Measurements from ENCODE around the gene GUCY1A2.

Gene GUCY1A2

DNA sequence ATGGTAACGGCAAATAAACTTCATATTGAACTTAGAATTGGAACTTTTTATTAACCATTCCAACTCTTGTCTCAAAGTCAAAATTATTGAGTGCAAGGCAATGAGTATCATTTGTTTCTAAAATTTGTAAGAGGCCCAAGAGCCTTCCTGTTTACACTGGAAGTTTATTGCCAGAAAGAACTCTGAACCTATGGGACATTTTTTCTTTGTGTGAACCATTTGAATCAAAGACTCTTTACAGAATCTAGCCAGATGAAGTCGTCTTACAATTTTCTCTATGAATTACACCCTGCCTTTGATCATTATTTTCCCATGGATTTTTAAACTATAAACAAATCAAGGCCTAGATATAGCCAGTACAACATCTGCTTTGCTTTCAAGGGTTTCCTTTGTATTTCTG, 2.3 kb upstream of the GUCY1A2 start:
- no peaks in the 10 kb centered on the region for H3K4me1 ChIP-seq (ENCODE audit: control insufficient read depth in 1 of 2, insufficient read depth in 1 of 2, low read depth in 1 of 2, low read length in 1 of 2)
- no peak overlapping the region for H3K4me3 ChIP-seq (ENCODE audit: low read depth in 1 of 2, low read length in 1 of 2)
- H3K27me3 ChIP-seq: peaks cover 73% of the 10 kb centered on the region
- no peaks in the 10 kb centered on the region for H3K9me3 ChIP-seq
- no peaks in the 10 kb centered on the region for H3K36me3 ChIP-seq
- TF ChIP-seq, protein P1, sequence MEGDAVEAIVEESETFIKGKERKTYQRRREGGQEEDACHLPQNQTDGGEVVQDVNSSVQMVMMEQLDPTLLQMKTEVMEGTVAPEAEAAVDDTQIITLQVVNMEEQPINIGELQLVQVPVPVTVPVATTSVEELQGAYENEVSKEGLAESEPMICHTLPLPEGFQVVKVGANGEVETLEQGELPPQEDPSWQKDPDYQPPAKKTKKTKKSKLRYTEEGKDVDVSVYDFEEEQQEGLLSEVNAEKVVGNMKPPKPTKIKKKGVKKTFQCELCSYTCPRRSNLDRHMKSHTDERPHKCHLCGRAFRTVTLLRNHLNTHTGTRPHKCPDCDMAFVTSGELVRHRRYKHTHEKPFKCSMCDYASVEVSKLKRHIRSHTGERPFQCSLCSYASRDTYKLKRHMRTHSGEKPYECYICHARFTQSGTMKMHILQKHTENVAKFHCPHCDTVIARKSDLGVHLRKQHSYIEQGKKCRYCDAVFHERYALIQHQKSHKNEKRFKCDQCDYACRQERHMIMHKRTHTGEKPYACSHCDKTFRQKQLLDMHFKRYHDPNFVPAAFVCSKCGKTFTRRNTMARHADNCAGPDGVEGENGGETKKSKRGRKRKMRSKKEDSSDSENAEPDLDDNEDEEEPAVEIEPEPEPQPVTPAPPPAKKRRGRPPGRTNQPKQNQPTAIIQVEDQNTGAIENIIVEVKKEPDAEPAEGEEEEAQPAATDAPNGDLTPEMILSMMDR (IDR thresholded peaks at IDR 0.05): no peak
- H3K27ac ChIP-seq: no peak overlapping the region

DNA sequence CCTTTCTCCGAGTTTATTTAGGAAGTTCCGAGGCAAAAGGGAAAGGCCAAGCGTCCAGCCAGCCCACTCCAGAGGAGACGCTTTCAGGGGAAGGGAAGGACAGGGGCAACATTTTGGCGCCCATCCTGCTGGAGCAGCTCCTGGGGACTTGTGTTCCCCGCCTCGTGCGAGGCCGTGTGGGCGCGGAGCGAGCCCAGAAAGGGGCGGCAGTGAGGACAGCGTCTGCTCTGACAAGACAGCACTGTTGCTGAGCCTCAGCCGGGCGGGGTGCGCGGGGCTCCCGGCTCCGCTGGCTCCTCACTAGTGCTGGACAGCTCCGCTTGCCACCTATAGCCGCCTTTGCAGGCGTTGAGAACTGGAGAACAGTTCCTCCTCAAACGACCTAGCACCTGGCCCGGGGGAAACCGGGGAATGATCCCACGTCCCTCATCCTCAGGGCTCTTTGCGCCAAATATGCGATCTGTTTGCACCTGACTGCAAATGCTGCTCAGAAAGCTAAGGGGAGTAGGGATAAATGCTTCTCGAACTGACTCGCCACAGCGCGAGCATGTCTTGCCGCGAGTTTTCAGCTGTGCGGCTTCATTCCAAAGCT, 722 bp upstream of the GUCY1A2 start:
- TF ChIP-seq, protein P1 (IDR thresholded peaks at IDR 0.05): no peak
- no peaks in the 10 kb centered on the region for H3K4me1 ChIP-seq (ENCODE audit: control insufficient read depth in 1 of 2, insufficient read depth in 1 of 2, low read depth in 1 of 2, low read length in 1 of 2)
- H3K9me3 ChIP-seq: no peaks in the 10 kb centered on the region
- no peak overlapping the region for H3K4me3 ChIP-seq (ENCODE audit: low read depth in 1 of 2, low read length in 1 of 2)
- H3K27me3 ChIP-seq: peaks cover 75% of the 10 kb centered on the region
- H3K36me3 ChIP-seq: no peaks in the 10 kb centered on the region
- no peak overlapping the region for H3K27ac ChIP-seq

DNA sequence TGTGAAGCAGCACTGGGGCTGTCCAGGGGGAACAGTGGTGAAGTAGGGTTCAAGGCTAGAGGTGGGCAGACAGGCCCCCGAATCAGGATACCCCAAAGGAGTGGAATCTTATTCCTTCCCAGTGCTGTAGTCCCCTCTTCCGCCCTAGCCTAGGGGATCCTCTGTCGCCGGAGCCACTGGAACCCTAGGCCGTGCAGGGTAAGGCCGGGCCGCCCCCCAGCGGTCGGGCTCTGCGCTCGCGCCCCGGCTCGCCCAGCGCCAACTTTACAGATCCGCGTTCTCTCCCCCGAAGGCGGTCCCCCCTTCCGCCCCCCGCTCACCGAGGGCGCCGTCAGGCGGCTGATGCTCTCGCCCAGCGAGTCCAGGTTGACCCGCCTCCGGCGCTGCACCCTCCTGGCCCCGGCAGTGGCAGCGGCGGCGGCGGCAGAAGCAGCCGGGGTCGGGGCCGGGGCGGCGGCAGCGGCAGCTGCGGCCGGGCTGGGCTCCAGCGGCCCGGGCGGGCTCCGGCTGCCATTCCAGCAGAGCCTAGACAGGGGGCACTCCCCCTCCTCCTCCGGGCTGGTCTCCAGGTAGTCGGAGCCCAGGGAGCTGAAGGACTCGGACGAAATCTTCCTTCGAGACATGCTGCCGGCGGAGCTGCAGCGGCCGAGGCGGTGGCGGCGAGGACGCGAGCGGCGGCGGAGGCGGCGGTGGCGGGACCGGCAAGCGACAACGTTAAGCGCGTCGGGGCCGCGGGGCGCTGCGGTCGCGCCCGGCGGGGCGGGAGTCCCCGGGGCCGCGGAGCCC, 650 bp downstream of the GUCY1A2 start:
- no peaks in the 10 kb centered on the region for H3K4me1 ChIP-seq (ENCODE audit: control insufficient read depth in 1 of 2, insufficient read depth in 1 of 2, low read depth in 1 of 2, low read length in 1 of 2)
- H3K27ac ChIP-seq: no peak overlapping the region
- no peaks in the 10 kb centered on the region for H3K36me3 ChIP-seq
- TF ChIP-seq, protein P1 (IDR thresholded peaks at IDR 0.05): no peak
- peaks cover 71% of the 10 kb centered on the region for H3K27me3 ChIP-seq
- no peak overlapping the region for H3K4me3 ChIP-seq (ENCODE audit: low read depth in 1 of 2, low read length in 1 of 2)
- no peaks in the 10 kb centered on the region for H3K9me3 ChIP-seq

DNA sequence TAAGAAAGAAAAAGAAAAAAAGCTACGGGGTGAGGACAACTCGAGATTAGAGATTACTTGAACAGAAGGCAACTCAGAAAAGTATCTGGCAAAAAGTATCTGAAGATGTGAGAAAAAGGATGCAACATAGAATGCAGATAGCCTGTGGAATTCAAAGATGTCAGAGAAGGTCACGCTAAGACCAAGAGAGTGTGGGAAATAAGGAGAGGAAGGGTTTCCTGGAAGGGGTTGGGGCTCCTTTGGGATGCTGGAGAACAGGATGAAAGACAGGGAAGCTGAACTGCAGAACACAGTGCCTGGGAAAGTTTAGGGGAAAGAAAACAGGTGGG, 1.2 kb downstream of the GUCY1A2 start:
- Histone ChIP-seq H3K9me3 (no peaks in the 10 kb centered on the region), H3K27me3 (peaks cover 66% of the 10 kb centered on the region), H3K27ac (no peak overlapping the region), H3K4me1 (ENCODE audit: control insufficient read depth in 1 of 2, insufficient read depth in 1 of 2, low read depth in 1 of 2, low read length in 1 of 2) (no peaks in the 10 kb centered on the region), H3K4me3 (ENCODE audit: low read depth in 1 of 2, low read length in 1 of 2) (no peak overlapping the region), H3K36me3 (no peaks in the 10 kb centered on the region)
- TF ChIP-seq, protein P1 (IDR thresholded peaks at IDR 0.05): no peak

DNA sequence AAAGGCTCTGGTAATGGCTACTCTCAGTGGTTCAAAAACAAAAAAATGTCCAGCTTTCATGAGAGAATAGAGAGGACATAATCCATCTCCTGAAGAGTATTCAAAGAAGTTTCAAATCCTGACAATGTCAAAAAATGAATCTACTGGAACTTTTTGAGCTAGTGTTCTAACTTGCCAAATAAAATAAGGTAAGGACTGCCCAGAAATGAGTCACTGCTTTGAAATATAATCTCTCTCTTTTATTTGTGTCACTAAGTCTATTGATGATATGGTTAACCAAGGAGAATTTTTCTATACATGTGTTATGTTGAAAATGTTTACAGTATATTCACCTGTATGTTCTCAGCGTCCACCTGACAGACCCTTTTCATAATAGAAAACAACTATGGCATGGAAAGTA, 3.4 kb downstream of the GUCY1A2 start:
- Histone ChIP-seq H3K27ac (no peak overlapping the region), H3K4me1 (ENCODE audit: control insufficient read depth in 1 of 2, insufficient read depth in 1 of 2, low read depth in 1 of 2, low read length in 1 of 2) (no peaks in the 10 kb centered on the region), H3K9me3 (no peaks in the 10 kb centered on the region), H3K36me3 (no peaks in the 10 kb centered on the region), H3K4me3 (ENCODE audit: low read depth in 1 of 2, low read length in 1 of 2) (no peak overlapping the region), H3K27me3 (peaks cover 44% of the 10 kb centered on the region)
- TF ChIP-seq, protein P1 (IDR thresholded peaks at IDR 0.05): no peak
